HepG2 (cell line): ENCODE results near the gene DCUN1D3. TPM values are rescaled to one million over a fixed set of nuclear protein-coding genes. Genes with fewer than 3 reads are reported as not detected.

ENCODE experiments used
- ATAC-seq: fragments of 200-7000 bp; cut with Tn5 transposase; 3 replicates; pipeline ENCODE4 v1.9.1; 2020; ENCODE audit warnings: mild to moderate bottlenecking, moderate library complexity
- BruUV-seq: library from RNA; stranded (reverse); fragments of 400-500 nt; replicated peaks from 2 replicates; lab custom pipeline; 2021; lab: Mats Ljungman, UMichigan
- CTCF ChIA-PET: fragments of 300-600 bp; formaldehyde crosslinking; extraction: SDS; loops from one replicate; lab custom pipeline; 2021; ENCODE audit warnings: low total read pairs, inconsistent platforms, low intra/inter-chr PET ratio; lab: Yijun Ruan, JAX
- POLR2A ChIA-PET: fragments of 350-600 bp; sonication (Branson Sonifier 250); formaldehyde crosslinking; loops from one replicate; lab custom pipeline; 2020; ENCODE audit warnings: antibody characterized with exemption, inconsistent platforms; lab: Yijun Ruan, JAX
- DNase-seq: peaks from one replicate; pipeline ENCODE4 v3.0.0-alpha.2; 2015; ENCODE audit warnings: low spot score
- FAIRE-seq: peaks from 3 replicates; lab custom pipeline; 2011; peaks lifted over from hg19 to GRCh38; lab: Jason Lieb, UNC
- H2AFZ ChIP-seq: one replicate; pipeline ENCODE4 v1.6.1; 2011; ENCODE audit warnings: low read length, inconsistent platforms
- H3K27ac ChIP-seq: fragments of 300-600 bp; 3 replicates; pipeline ENCODE4 v1.8.0; 2011; ENCODE audit warnings: mixed run types, mild to moderate bottlenecking, mixed read lengths, low read length, inconsistent platforms; ENCODE audit not compliant: insufficient read depth; ENCODE audit errors: extremely low read length
- H3K27me3 ChIP-seq, 2 experiments: fragments of 200-600 bp in 1 of 2; 2 replicates in 1 of 2; 3 replicates in 1 of 2; pipeline versions ENCODE4 v1.6.0 to v1.8.0; 2011; ENCODE audit warnings: low read length in 2 of 2, mild to moderate bottlenecking in 2 of 2, moderate library complexity in 2 of 2, inconsistent platforms in 1 of 2; ENCODE audit not compliant: insufficient read depth in 2 of 2, control insufficient read depth in 1 of 2
- H3K36me3 ChIP-seq, 2 experiments: fragments of 200-600 bp in 1 of 2; replicated peaks in 1 of 2; 2 replicates in 1 of 2; 3 replicates in 1 of 2; pipeline versions ENCODE4 v1.5.1 to v1.8.0; 2011; ENCODE audit warnings: low read length in 2 of 2, inconsistent platforms in 1 of 2; ENCODE audit not compliant: insufficient read depth in 2 of 2, control insufficient read depth in 1 of 2
- H3K4me1 ChIP-seq: 2 replicates; pipeline ENCODE4 v1.5.1; 2012; ENCODE audit warnings: low read length, inconsistent platforms; ENCODE audit not compliant: insufficient read depth
- H3K4me2 ChIP-seq: 2 replicates; pipeline ENCODE4 v1.6.0; 2011; ENCODE audit warnings: low read depth, low read length, inconsistent platforms
- H3K4me3 ChIP-seq, 3 experiments: fragments of 200-600 bp in 1 of 3; sonication (generic), shearing (Covaris generic) in 1 of 3; replicated peaks in 1 of 3; 2 replicates each; pipeline ENCODE4 v1.5.1; 2011 to 2016; ENCODE audit warnings: low read length in 3 of 3, inconsistent platforms in 2 of 3, low read depth in 2 of 3, mild to moderate bottlenecking in 2 of 3, control low read depth in 1 of 3, mixed read lengths in 1 of 3; ENCODE audit not compliant: insufficient read depth in 1 of 3
- H3K79me2 ChIP-seq: one replicate; pipeline ENCODE4 v1.6.1; 2011; ENCODE audit warnings: low read length, inconsistent platforms; ENCODE audit not compliant: insufficient read depth
- H3K9ac ChIP-seq: 2 replicates; pipeline ENCODE4 v1.6.0; 2011; ENCODE audit warnings: mild to moderate bottlenecking, low read depth, low read length, inconsistent platforms; ENCODE audit not compliant: insufficient read depth
- H3K9me3 ChIP-seq: 2 replicates; pipeline ENCODE4 v1.5.1; 2012; ENCODE audit warnings: mild to moderate bottlenecking, low read length
- H4K20me1 ChIP-seq: 2 replicates; pipeline ENCODE4 v1.6.0; 2011; ENCODE audit warnings: inconsistent platforms, mild to moderate bottlenecking, low read length, moderate library complexity; ENCODE audit not compliant: insufficient read depth
- ARNTL ChIP-seq: sonication (generic); formaldehyde crosslinking; IDR thresholded peaks from 2 replicates; pipeline ENCODE4 v1.4.0; 2020; ENCODE audit warnings: mild to moderate bottlenecking, missing genetic modification reagents
- CREB1 ChIP-seq, 2 experiments: fragments of 450-650 bp in 1 of 2; IDR thresholded peaks; 2 replicates each; pipeline ENCODE4 v1.6.1; 2016 to 2017; ENCODE audit warnings: control low read depth in 1 of 2, mild to moderate bottlenecking in 1 of 2, missing compliant biosample characterization in 1 of 2, missing genetic modification characterization in 1 of 2
- CREBL2 ChIP-seq: sonication (generic); formaldehyde crosslinking; IDR thresholded peaks from 2 replicates; pipeline ENCODE4 v1.8.1; 2023; ENCODE audit warnings: missing genetic modification reagents, mild to moderate bottlenecking, borderline replicate concordance
- EED ChIP-seq: sonication (generic); formaldehyde crosslinking; IDR thresholded peaks from 2 replicates; pipeline ENCODE4 v1.5.0; 2020; ENCODE audit warnings: mild to moderate bottlenecking, missing genetic modification reagents
- FOXP4 ChIP-seq: sonication (generic); formaldehyde crosslinking; IDR thresholded peaks from 2 replicates; pipeline ENCODE4 v1.4.0; 2020; ENCODE audit warnings: missing genetic modification reagents
- HNF4G ChIP-seq, 2 experiments: sonication (generic) in 1 of 2; formaldehyde crosslinking in 1 of 2; IDR thresholded peaks; 2 replicates each; pipeline versions ENCODE4 v1.4.0 to v1.6.1; 2011 to 2020; ENCODE audit warnings: borderline replicate concordance in 2 of 2, low read depth in 2 of 2, mild to moderate bottlenecking in 2 of 2, low read length in 1 of 2, missing genetic modification reagents in 1 of 2, moderate library complexity in 1 of 2
- JARID2 ChIP-seq: sonication (generic); formaldehyde crosslinking; IDR thresholded peaks from 2 replicates; pipeline ENCODE4 v1.8.1; 2023; ENCODE audit warnings: missing genetic modification reagents, inconsistent platforms; ENCODE audit not compliant: insufficient replicate concordance
- KMT2A ChIP-seq: sonication (generic); formaldehyde crosslinking; IDR thresholded peaks from 2 replicates; pipeline ENCODE4 v1.4.0; 2020; ENCODE audit warnings: missing genetic modification reagents
- MAFF ChIP-seq: IDR thresholded peaks from 2 replicates; pipeline ENCODE4 v1.6.1; 2011; ENCODE audit warnings: low read depth, low read length, improper control_type of control experiment
- NFE2 ChIP-seq: sonication (generic); formaldehyde crosslinking; IDR thresholded peaks from 2 replicates; pipeline ENCODE4 v1.4.0; 2020; ENCODE audit warnings: missing genetic modification reagents
- NFE2L2 ChIP-seq: fragments of 150-350 bp; IDR thresholded peaks from 2 replicates; pipeline ENCODE4 v1.6.1; 2014; ENCODE audit warnings: low read length
- NR2F2 ChIP-seq: IDR thresholded peaks from 2 replicates; pipeline ENCODE4 v1.6.1; 2012; ENCODE audit warnings: low read depth, inconsistent platforms, borderline replicate concordance
- RBAK ChIP-seq: sonication (generic); formaldehyde crosslinking; IDR thresholded peaks from 2 replicates; pipeline ENCODE4 v1.5.1; 2020; ENCODE audit warnings: mild to moderate bottlenecking, missing genetic modification reagents
- RBM22 ChIP-seq: fragments of 200-400 bp; formaldehyde crosslinking; optimal IDR thresholded peaks from 2 replicates; pipeline ENCODE3; 2017; ENCODE audit warnings: mild to moderate bottlenecking, low read length, moderate library complexity
- SNAPC2 ChIP-seq: sonication (generic); formaldehyde crosslinking; IDR thresholded peaks from 2 replicates; pipeline ENCODE4 v1.8.1; 2022; ENCODE audit warnings: mild to moderate bottlenecking, missing genetic modification reagents
- SNAPC5 ChIP-seq: sonication (generic); formaldehyde crosslinking; IDR thresholded peaks from 2 replicates; pipeline ENCODE4 v1.8.1; 2023; ENCODE audit warnings: mild to moderate bottlenecking, missing genetic modification reagents, borderline replicate concordance
- WIZ ChIP-seq: sonication (generic); formaldehyde crosslinking; IDR thresholded peaks from 2 replicates; pipeline ENCODE4 v1.5.1; 2020; ENCODE audit warnings: mild to moderate bottlenecking, missing genetic modification reagents
- YEATS2 ChIP-seq: sonication (generic); formaldehyde crosslinking; IDR thresholded peaks from 2 replicates; pipeline ENCODE4 v1.4.0; 2020; ENCODE audit warnings: missing genetic modification reagents, borderline replicate concordance
- ZNF251 ChIP-seq: sonication (generic); formaldehyde crosslinking; IDR thresholded peaks from 2 replicates; pipeline ENCODE4 v1.9.0; 2021; ENCODE audit warnings: mild to moderate bottlenecking, missing genetic modification reagents
- ZNF644 ChIP-seq: IDR thresholded peaks from 2 replicates; pipeline ENCODE4 v1.6.1; 2016; ENCODE audit warnings: low read depth
- ZSCAN22 ChIP-seq: sonication (generic); formaldehyde crosslinking; IDR thresholded peaks from 2 replicates; pipeline ENCODE4 v1.4.0; 2020; ENCODE audit warnings: mild to moderate bottlenecking, missing genetic modification reagents
- ZSCAN30 ChIP-seq: sonication (generic); formaldehyde crosslinking; IDR thresholded peaks from 2 replicates; pipeline ENCODE4 v1.5.0; 2020; ENCODE audit warnings: mild to moderate bottlenecking, missing genetic modification reagents
- WGBS: methylation state at CpG from one replicate; pipeline ENCODE4 v1.1.6; 2017; ENCODE audit warnings: low lambda C conversion rate; 5-methylcytosine and 5-hydroxymethylcytosine counted together
- in situ Hi-C: cut with HindIII; loops from 2 replicates; pipeline ENCODE4 v1.10.0; 2017; ENCODE audit warnings: low pct_unique_long_range_greater_than_20kb; ENCODE audit not compliant: extremely low pct_ligation_motif_present
- intact Hi-C: fragments of 100-400 bp; cut with micrococcal nuclease; formaldehyde crosslinking; loops from one replicate; pipeline ENCODE4 v1.10.0; 2022; ENCODE audit not compliant: unreplicated experiment
- polyA plus RNA-seq, 8 experiments: library from polyadenylated mRNA; depleted of rRNA in 3 of 8; stranded (reverse) in 7 of 8; unstranded in 1 of 8; fragments of >200 nt; fragmentation: Illumina TruSeq in 4 of 8; extraction: Trizol in 4 of 8; gene quantifications; 2 replicates each; pipeline versions ENCODE4 v1.2.1 to v1.2.3, GENCODE V29; 2011 to 2016; ENCODE audit warnings: low read depth in 4 of 8, missing spikeins in 1 of 8, mixed read lengths in 1 of 8; ENCODE audit not compliant: insufficient read depth in 1 of 8
- total RNA-seq, 5 experiments: library from RNA; depleted of rRNA; stranded (reverse); fragments of >200 nt; fragmentation: Illumina TruSeq; extraction: Trizol; gene quantifications; 2 replicates each; pipeline ENCODE4 v1.2.3, GENCODE V29; 2016; ENCODE audit warnings: low read depth in 1 of 5

Gene DCUN1D3
- total and polyA plus RNA-seq, 2 of the 13 experiments (the other 11 are each of a cell fraction or from before 2014, with no cell fraction given): 5.0 to 19.3 TPM

GRCh38 chr16:20879175-20880040 is 20.8 kb downstream of the DCUN1D3 start:
- in situ Hi-C loops: no loop called here
- peak overlapping the region; percentile 58 for H3K27ac ChIP-seq
- peak; percentile 57 for DNase-seq
- peak; percentile 49 for ATAC-seq
- H3K79me2 ChIP-seq: peaks cover 87% of the 10 kb centered on the region
- intact Hi-C loops: loop anchor here (2.0 kb wide), 1 partner anchor 29 kb away; no protein-coding TSS in a partner anchor
- POLR2A ChIA-PET: interaction anchor here (1.2 to 1.9 kb wide), 3 partner anchors 13 to 21 kb away, joined by 5 to 8 read pairs (median 5); partner anchors contain the start of genes DCUN1D3 and LYRM1
- peak overlapping the region; percentile 25 for H3K9ac ChIP-seq
- 47% methylated on average over 7 of the region's 7 CpGs for WGBS
- H3K4me3 ChIP-seq: peak overlapping the region in 2 of 3 experiments; percentile 27 to 36; a peak in 4 of 6 replicates
- no peaks in the 10 kb centered on the region for H3K9me3 ChIP-seq
- no peaks in the 10 kb centered on the region for H3K27me3 ChIP-seq
- peaks cover 15% of the 10 kb centered on the region for H4K20me1 ChIP-seq
- CTCF ChIA-PET: interaction anchor here (1.8 kb wide), 1 partner anchor 29 kb away, joined by 5 read pairs; no protein-coding TSS in a partner anchor
- H3K4me2 ChIP-seq: peak overlapping the region; percentile 69
- no peak for FAIRE-seq
- H2AFZ ChIP-seq: no peak overlapping the region
- no TSS peak for BruUV-seq
- no peaks in the 10 kb centered on the region for H3K36me3 ChIP-seq
- peaks cover 83% of the 10 kb centered on the region for H3K4me1 ChIP-seq
- TF ChIP-seq CREB1 (IDR thresholded peaks at IDR 0.05) (peak; percentile 17; the same call in 1 of the 2 replicates), CREB1 (CRISPR knock-in tag; IDR thresholded peaks at IDR 0.05) (peak; percentile 30; the same call in 1 of the 2 replicates), JARID2 (peak; percentile 49), NR2F2 (no peak), WIZ (CRISPR knock-in tag) (no peak), ARNTL (CRISPR knock-in tag) (0 out of 2 replicates have a peak, but pooled peaks have one; percentile 21), FOXP4 (CRISPR knock-in tag) (no peak), HNF4G (IDR thresholded peaks at IDR 0.05; ENCODE audit: borderline replicate concordance, low read depth, low read length) (no peak), HNF4G (CRISPR knock-in tag; IDR thresholded peaks at IDR 0.05; ENCODE audit: borderline replicate concordance, low read depth) (no peak), NFE2 (CRISPR knock-in tag) (0 out of 2 replicates have a peak, but pooled peaks have one; percentile 15), YEATS2 (0 out of 2 replicates have a peak, but pooled peaks have one; percentile 12), RBAK (CRISPR knock-in tag) (no peak), ZNF644 (CRISPR knock-in tag) (0 out of 2 replicates have a peak, but pooled peaks have one; percentile 5), CREBL2 (no peak), ZSCAN30 (CRISPR knock-in tag) (no peak), EED (no peak), SNAPC5 (0 out of 2 replicates have a peak, but pooled peaks have one; percentile 35), ZSCAN22 (CRISPR knock-in tag) (no peak), NFE2L2 (no peak), SNAPC2 (CRISPR knock-in tag) (0 out of 2 replicates have a peak, but pooled peaks have one; percentile 39), ZNF251 (CRISPR knock-in tag) (no peak), KMT2A (peak; percentile 16; the same call in 1 of the 2 replicates), MAFF (0 out of 2 replicates have a peak, but pooled peaks have one; percentile 45), RBM22 (no peak)
